ENCODE results near the gene RNF130. TPM values are rescaled to one million over a fixed set of nuclear protein-coding genes. Genes with fewer than 3 reads are reported as not detected.
A peak's percentile ranks its signal among the peaks of the same experiment; 100 is the strongest.

The RNF130 gene
- total and polyA plus RNA-seq, 2 of the 13 experiments (the other 11 are each of a cell fraction or from before 2014, with no cell fraction given), result 28.2 to 28.3 TPM

DNA sequence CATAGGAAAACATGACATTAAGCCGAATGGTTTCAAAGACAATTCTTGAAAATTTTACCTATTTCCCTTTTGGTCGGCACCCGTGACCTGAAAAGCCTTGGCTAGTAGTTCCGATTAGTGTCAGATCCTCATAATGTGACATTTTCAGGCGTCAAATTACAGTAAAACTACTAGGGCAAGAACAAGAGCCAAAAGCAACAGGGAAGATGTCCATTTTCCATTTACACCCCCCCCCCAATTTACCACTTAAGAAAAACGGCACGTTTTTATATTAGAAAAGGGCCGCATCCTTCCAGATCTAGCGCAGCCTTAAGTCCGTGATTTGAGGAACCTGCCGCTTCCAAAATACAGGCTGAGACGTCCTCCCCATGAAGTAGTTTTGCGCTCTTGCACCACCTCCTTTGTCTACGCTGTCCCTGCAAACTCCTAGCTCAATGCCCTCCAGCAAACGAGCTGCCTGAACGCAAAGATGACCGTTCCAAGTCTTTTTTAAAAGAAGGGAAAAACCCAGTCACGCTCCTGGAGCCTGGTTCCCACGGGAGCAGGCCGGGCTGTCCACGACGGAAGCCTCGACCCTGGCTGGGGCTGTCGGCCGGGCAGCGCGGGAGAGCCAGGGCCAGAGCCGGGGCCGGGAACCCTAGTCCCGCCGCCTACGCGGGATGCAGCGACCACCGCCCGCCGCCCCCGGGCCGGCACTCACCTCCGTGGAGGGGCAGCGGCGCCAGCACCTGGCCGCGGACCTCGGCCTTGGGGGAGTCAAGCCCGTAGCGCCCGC is 616 bp downstream of the RNF130 start (continued):
- TF ChIP-seq, protein P1, sequence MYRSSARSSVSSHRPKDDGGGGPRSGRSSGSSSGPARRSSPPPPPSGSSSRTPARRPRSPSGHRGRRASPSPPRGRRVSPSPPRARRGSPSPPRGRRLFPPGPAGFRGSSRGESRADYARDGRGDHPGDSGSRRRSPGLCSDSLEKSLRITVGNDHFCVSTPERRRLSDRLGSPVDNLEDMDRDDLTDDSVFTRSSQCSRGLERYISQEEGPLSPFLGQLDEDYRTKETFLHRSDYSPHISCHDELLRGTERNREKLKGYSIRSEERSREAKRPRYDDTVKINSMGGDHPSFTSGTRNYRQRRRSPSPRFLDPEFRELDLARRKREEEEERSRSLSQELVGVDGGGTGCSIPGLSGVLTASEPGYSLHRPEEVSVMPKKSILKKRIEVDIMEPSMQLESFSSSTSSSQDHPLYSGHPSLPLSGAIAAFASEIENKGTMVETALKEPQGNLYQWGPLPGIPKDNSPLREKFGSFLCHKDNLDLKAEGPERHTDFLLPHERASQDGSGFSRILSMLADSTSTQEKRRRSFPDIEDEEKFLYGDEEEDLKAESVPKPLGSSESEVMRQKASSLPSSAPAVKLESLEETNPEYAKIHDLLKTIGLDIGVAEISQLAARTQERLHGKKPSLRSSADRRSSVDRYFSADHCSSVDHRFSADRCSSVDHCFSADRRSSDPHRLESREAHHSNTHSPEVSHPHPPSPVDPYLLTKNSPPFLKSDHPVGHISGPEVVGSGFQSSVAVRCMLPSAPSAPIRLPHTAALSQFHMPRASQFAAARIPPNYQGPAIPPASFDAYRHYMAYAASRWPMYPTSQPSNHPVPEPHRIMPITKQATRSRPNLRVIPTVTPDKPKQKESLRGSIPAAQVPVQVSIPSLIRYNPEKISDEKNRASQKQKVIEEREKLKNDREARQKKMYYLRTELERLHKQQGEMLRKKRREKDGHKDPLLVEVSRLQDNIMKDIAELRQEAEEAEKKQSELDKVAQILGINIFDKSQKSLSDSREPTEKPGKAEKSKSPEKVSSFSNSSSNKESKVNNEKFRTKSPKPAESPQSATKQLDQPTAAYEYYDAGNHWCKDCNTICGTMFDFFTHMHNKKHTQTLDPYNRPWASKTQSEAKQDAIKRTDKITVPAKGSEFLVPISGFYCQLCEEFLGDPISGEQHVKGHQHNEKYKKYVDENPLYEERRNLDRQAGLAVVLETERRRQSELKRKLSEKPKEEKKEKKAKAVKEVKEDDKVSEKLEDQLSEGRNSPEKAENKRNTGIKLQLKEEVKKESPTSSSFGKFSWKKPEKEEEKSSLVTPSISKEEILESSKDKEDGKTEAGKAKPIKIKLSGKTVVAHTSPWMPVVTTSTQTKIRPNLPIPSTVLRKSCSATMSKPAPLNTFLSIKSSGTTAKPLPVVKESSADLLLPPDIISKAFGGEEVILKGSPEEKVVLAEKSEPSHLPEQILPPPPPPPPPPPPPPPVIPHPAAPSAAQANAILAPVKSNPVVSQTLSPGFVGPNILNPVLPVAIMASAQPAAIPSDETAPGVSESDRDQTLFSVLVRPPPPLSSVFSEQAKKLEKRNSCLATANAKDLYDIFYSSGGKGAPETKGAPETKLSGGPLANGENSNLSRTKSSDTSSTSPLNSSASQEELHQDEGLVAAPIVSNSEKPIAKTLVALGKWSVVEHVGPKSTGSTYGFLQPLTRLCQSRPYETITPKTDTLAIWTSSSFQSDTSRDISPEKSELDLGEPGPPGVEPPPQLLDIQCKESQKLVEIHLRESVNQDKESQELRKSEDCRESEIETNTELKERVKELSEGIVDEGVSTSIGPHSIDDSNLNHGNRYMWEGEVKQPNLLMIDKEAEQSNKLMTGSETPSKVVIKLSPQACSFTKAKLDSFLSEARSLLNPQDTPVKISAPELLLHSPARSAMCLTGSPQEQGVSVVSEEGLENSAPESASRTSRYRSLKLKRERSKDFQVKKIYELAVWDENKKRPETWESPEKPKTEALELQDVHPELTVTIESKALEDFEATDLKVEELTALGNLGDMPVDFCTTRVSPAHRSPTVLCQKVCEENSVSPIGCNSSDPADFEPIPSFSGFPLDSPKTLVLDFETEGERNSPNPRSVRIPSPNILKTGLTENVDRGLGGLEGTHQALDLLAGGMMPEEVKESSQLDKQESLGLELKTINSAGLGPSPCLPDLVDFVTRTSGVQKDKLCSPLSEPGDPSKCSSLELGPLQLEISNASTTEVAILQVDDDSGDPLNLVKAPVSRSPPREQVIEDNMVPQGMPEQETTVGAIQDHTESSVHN (CRISPR knock-in tag; IDR thresholded peaks at IDR 0.05), result no peak
- TF ChIP-seq ZNF703 (CRISPR knock-in tag; IDR thresholded peaks at IDR 0.05; ENCODE audit: borderline replicate concordance) (no peak), FOXA3 (CRISPR knock-in tag; IDR thresholded peaks at IDR 0.05) (no peak), AKAP8 (CRISPR knock-in tag; IDR thresholded peaks at IDR 0.05) (no peak), KLF12 (CRISPR knock-in tag; IDR thresholded peaks at IDR 0.05; ENCODE audit: borderline replicate concordance) (no peak), ZNF547 (CRISPR knock-in tag; IDR thresholded peaks at IDR 0.05) (peak; percentile 49; the same call in 1 of the 2 replicates), ZNF367 (CRISPR knock-in tag; IDR thresholded peaks at IDR 0.05; ENCODE audit: borderline replicate concordance) (no peak), NR2F6 (IDR thresholded peaks at IDR 0.05) (no peak), NR2F6 (CRISPR knock-in tag; IDR thresholded peaks at IDR 0.05) (no peak), EED (CRISPR knock-in tag; IDR thresholded peaks at IDR 0.05) (no peak), ZNF589 (CRISPR knock-in tag; conservative IDR thresholded peaks at IDR 0.05) (no peak), FOXJ3 (CRISPR knock-in tag; IDR thresholded peaks at IDR 0.05; ENCODE audit: borderline replicate concordance) (no peak), MLLT10 (CRISPR knock-in tag; IDR thresholded peaks at IDR 0.05) (no peak), CAMTA2 (CRISPR knock-in tag; IDR thresholded peaks at IDR 0.05; ENCODE audit: borderline replicate concordance) (0 out of 2 replicates have a peak, but pooled peaks have one; percentile 25), ZC3H4 (CRISPR knock-in tag; IDR thresholded peaks at IDR 0.05; ENCODE audit: borderline replicate concordance) (no peak), FOXA1 (IDR thresholded peaks at IDR 0.05) (no peak), FOXA1 (CRISPR knock-in tag; IDR thresholded peaks at IDR 0.05) (no peak), HOXA3 (CRISPR knock-in tag; IDR thresholded peaks at IDR 0.05) (no peak), STAG1 (CRISPR knock-in tag; IDR thresholded peaks at IDR 0.05) (no peak), ZNF256 (CRISPR knock-in tag; conservative IDR thresholded peaks at IDR 0.05) (no peak), TBX3 (IDR thresholded peaks at IDR 0.05; ENCODE audit: borderline replicate concordance) (no peak), ZNF652 (CRISPR knock-in tag; IDR thresholded peaks at IDR 0.05; ENCODE audit: borderline replicate concordance, low read depth) (no peak)
- TF ChIP-seq, protein P2, sequence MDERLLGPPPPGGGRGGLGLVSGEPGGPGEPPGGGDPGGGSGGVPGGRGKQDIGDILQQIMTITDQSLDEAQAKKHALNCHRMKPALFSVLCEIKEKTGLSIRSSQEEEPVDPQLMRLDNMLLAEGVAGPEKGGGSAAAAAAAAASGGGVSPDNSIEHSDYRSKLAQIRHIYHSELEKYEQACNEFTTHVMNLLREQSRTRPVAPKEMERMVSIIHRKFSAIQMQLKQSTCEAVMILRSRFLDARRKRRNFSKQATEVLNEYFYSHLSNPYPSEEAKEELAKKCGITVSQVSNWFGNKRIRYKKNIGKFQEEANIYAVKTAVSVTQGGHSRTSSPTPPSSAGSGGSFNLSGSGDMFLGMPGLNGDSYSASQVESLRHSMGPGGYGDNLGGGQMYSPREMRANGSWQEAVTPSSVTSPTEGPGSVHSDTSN (CRISPR knock-in tag; IDR thresholded peaks at IDR 0.05), result no peak
